HepG2 (cell line): ENCODE data around the gene TRAIP. TPM values are rescaled to one million over a fixed set of nuclear protein-coding genes. Genes with fewer than 3 reads are reported as not detected.

Experiments
- ATAC-seq: fragments of 200-7000 bp; cut with Tn5 transposase; 3 replicates; pipeline ENCODE4 v1.9.1; 2020; ENCODE audit warnings: mild to moderate bottlenecking, moderate library complexity
- BruUV-seq: library from RNA; stranded (reverse); fragments of 400-500 nt; replicated peaks from 2 replicates; lab custom pipeline; 2021; lab: Mats Ljungman, UMichigan
- CTCF ChIA-PET: fragments of 300-600 bp; formaldehyde crosslinking; extraction: SDS; loops from one replicate; lab custom pipeline; 2021; ENCODE audit warnings: low total read pairs, inconsistent platforms, low intra/inter-chr PET ratio; lab: Yijun Ruan, JAX
- POLR2A ChIA-PET: fragments of 350-600 bp; sonication (Branson Sonifier 250); formaldehyde crosslinking; loops from one replicate; lab custom pipeline; 2020; ENCODE audit warnings: antibody characterized with exemption, inconsistent platforms; lab: Yijun Ruan, JAX
- DNase-seq: peaks from one replicate; pipeline ENCODE4 v3.0.0-alpha.2; 2015; ENCODE audit warnings: low spot score
- FAIRE-seq: peaks from 3 replicates; lab custom pipeline; 2011; peaks lifted over from hg19 to GRCh38; lab: Jason Lieb, UNC
- H2AFZ ChIP-seq: one replicate; pipeline ENCODE4 v1.6.1; 2011; ENCODE audit warnings: low read length, inconsistent platforms
- H3K27ac ChIP-seq: fragments of 300-600 bp; 3 replicates; pipeline ENCODE4 v1.8.0; 2011; ENCODE audit warnings: mixed run types, mild to moderate bottlenecking, mixed read lengths, low read length, inconsistent platforms; ENCODE audit not compliant: insufficient read depth; ENCODE audit errors: extremely low read length
- H3K27me3 ChIP-seq, 2 experiments: fragments of 200-600 bp in 1 of 2; 2 replicates in 1 of 2; 3 replicates in 1 of 2; pipeline versions ENCODE4 v1.6.0 to v1.8.0; 2011; ENCODE audit warnings: low read length in 2 of 2, mild to moderate bottlenecking in 2 of 2, moderate library complexity in 2 of 2, inconsistent platforms in 1 of 2; ENCODE audit not compliant: insufficient read depth in 2 of 2, control insufficient read depth in 1 of 2
- H3K36me3 ChIP-seq, 2 experiments: fragments of 200-600 bp in 1 of 2; replicated peaks in 1 of 2; 2 replicates in 1 of 2; 3 replicates in 1 of 2; pipeline versions ENCODE4 v1.5.1 to v1.8.0; 2011; ENCODE audit warnings: low read length in 2 of 2, inconsistent platforms in 1 of 2; ENCODE audit not compliant: insufficient read depth in 2 of 2, control insufficient read depth in 1 of 2
- H3K4me1 ChIP-seq: 2 replicates; pipeline ENCODE4 v1.5.1; 2012; ENCODE audit warnings: low read length, inconsistent platforms; ENCODE audit not compliant: insufficient read depth
- H3K4me2 ChIP-seq: 2 replicates; pipeline ENCODE4 v1.6.0; 2011; ENCODE audit warnings: low read depth, low read length, inconsistent platforms
- H3K4me3 ChIP-seq, 3 experiments: fragments of 200-600 bp in 1 of 3; sonication (generic), shearing (Covaris generic) in 1 of 3; replicated peaks in 1 of 3; 2 replicates each; pipeline ENCODE4 v1.5.1; 2011 to 2016; ENCODE audit warnings: low read length in 3 of 3, inconsistent platforms in 2 of 3, low read depth in 2 of 3, mild to moderate bottlenecking in 2 of 3, control low read depth in 1 of 3, mixed read lengths in 1 of 3; ENCODE audit not compliant: insufficient read depth in 1 of 3
- H3K79me2 ChIP-seq: one replicate; pipeline ENCODE4 v1.6.1; 2011; ENCODE audit warnings: low read length, inconsistent platforms; ENCODE audit not compliant: insufficient read depth
- H3K9ac ChIP-seq: 2 replicates; pipeline ENCODE4 v1.6.0; 2011; ENCODE audit warnings: mild to moderate bottlenecking, low read depth, low read length, inconsistent platforms; ENCODE audit not compliant: insufficient read depth
- H3K9me3 ChIP-seq: 2 replicates; pipeline ENCODE4 v1.5.1; 2012; ENCODE audit warnings: mild to moderate bottlenecking, low read length
- H4K20me1 ChIP-seq: 2 replicates; pipeline ENCODE4 v1.6.0; 2011; ENCODE audit warnings: inconsistent platforms, mild to moderate bottlenecking, low read length, moderate library complexity; ENCODE audit not compliant: insufficient read depth
- DDIT3 ChIP-seq: sonication (generic); formaldehyde crosslinking; IDR thresholded peaks from 2 replicates; pipeline ENCODE4 v1.4.0; 2020; ENCODE audit warnings: mild to moderate bottlenecking, missing genetic modification reagents
- ESRRA ChIP-seq: sonication (generic); formaldehyde crosslinking; IDR thresholded peaks from 2 replicates; pipeline ENCODE4 v1.5.1; 2020; ENCODE audit warnings: mild to moderate bottlenecking, low read depth, missing genetic modification reagents
- NRL ChIP-seq: sonication (generic); formaldehyde crosslinking; IDR thresholded peaks from 2 replicates; pipeline ENCODE4 v1.5.0; 2020; ENCODE audit warnings: missing genetic modification reagents, mild to moderate bottlenecking, moderate library complexity, borderline replicate concordance
- RFX1 ChIP-seq: fragments of 450-650 bp; IDR thresholded peaks from 2 replicates; pipeline ENCODE4 v1.6.1; 2017
- RFX3 ChIP-seq: IDR thresholded peaks from 2 replicates; pipeline ENCODE4 v1.6.1; 2016; ENCODE audit warnings: missing biosample characterization, missing genetic modification reagents
- TBX2 ChIP-seq: sonication (generic); formaldehyde crosslinking; IDR thresholded peaks from 2 replicates; pipeline ENCODE4 v1.5.0; 2020; ENCODE audit warnings: missing genetic modification reagents, mild to moderate bottlenecking, borderline replicate concordance
- WGBS: methylation state at CpG from one replicate; pipeline ENCODE4 v1.1.6; 2017; ENCODE audit warnings: low lambda C conversion rate; 5-methylcytosine and 5-hydroxymethylcytosine counted together
- in situ Hi-C: cut with HindIII; loops from 2 replicates; pipeline ENCODE4 v1.10.0; 2017; ENCODE audit warnings: low pct_unique_long_range_greater_than_20kb; ENCODE audit not compliant: extremely low pct_ligation_motif_present
- intact Hi-C: fragments of 100-400 bp; cut with micrococcal nuclease; formaldehyde crosslinking; loops from one replicate; pipeline ENCODE4 v1.10.0; 2022; ENCODE audit not compliant: unreplicated experiment
- polyA plus RNA-seq, 8 experiments: library from polyadenylated mRNA; depleted of rRNA in 3 of 8; stranded (reverse) in 7 of 8; unstranded in 1 of 8; fragments of >200 nt; fragmentation: Illumina TruSeq in 4 of 8; extraction: Trizol in 4 of 8; gene quantifications; 2 replicates each; pipeline versions ENCODE4 v1.2.1 to v1.2.3, GENCODE V29; 2011 to 2016; ENCODE audit warnings: low read depth in 4 of 8, missing spikeins in 1 of 8, mixed read lengths in 1 of 8; ENCODE audit not compliant: insufficient read depth in 1 of 8
- total RNA-seq, 5 experiments: library from RNA; depleted of rRNA; stranded (reverse); fragments of >200 nt; fragmentation: Illumina TruSeq; extraction: Trizol; gene quantifications; 2 replicates each; pipeline ENCODE4 v1.2.3, GENCODE V29; 2016; ENCODE audit warnings: low read depth in 1 of 5
- TF ChIP-seq, protein P1 (sequence below): sonication (generic); formaldehyde crosslinking; IDR thresholded peaks from 2 replicates; pipeline ENCODE4 v1.8.0; 2022; ENCODE audit warnings: mild to moderate bottlenecking, missing genetic modification reagents, moderate library complexity

The TRAIP gene
- total and polyA plus RNA-seq, 2 of the 13 experiments (the other 11 are each of a cell fraction or from before 2014, with no cell fraction given) = 13.9 to 23.9 TPM

- Histone ChIP-seq H3K79me2 (no peaks in the 10 kb centered on the region), H3K27ac (no peak overlapping the region), H3K4me2 (no peak overlapping the region), H3K27me3 (peaks cover 0 to 15% of the 10 kb centered on the region in 2 experiments; a peak in 1 of 5 replicates), H3K4me3 (no peak overlapping the region; a peak in 1 of 6 replicates), H3K36me3 (no peaks in the 10 kb centered on the region), H2AFZ (no peak overlapping the region), H4K20me1 (no peaks in the 10 kb centered on the region), H3K9ac (no peak overlapping the region), H3K9me3 (no peaks in the 10 kb centered on the region), H3K4me1 (peaks cover 42% of the 10 kb centered on the region)
- CTCF ChIA-PET = no interaction called here
- POLR2A ChIA-PET = interaction anchor here (1.2 kb wide), 1 partner anchor 36 kb away, joined by 3 read pairs; no protein-coding TSS in a partner anchor
- no peak for TF ChIP-seq TBX2 (CRISPR knock-in tag)
- no peak for TF ChIP-seq ESRRA
- peak; percentile 44; the same call in 1 of the 2 replicates for TF ChIP-seq RFX3 (CRISPR knock-in tag)
- TF ChIP-seq, protein P1, sequence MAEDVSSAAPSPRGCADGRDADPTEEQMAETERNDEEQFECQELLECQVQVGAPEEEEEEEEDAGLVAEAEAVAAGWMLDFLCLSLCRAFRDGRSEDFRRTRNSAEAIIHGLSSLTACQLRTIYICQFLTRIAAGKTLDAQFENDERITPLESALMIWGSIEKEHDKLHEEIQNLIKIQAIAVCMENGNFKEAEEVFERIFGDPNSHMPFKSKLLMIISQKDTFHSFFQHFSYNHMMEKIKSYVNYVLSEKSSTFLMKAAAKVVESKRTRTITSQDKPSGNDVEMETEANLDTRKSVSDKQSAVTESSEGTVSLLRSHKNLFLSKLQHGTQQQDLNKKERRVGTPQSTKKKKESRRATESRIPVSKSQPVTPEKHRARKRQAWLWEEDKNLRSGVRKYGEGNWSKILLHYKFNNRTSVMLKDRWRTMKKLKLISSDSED = no peak
- TF ChIP-seq DDIT3 = no peak
- peak; percentile 24; the same call in 1 of the 2 replicates for TF ChIP-seq RFX1
- no peak for TF ChIP-seq NRL
- intact Hi-C loops (no loop called here), in situ Hi-C loops (no loop called here)
- BruUV-seq = no TSS peak
- peak; percentile 15; the same call in 2 of the 3 replicates for ATAC-seq
- WGBS = 24% methylated on average over 3 of the region's 6 CpGs
- no peak for FAIRE-seq
- no peak for DNase-seq
These were observed 24.4 kb upstream of the TRAIP start for GRCh38 chr3:49880581-49881315.
